HK-2 (cell line): ENCODE results near the gene LRMDA.
A peak's percentile ranks its signal among the peaks of the same experiment; 100 is the strongest.
"Not testable (repeated sequence)": the region's sequence is repeated elsewhere in the genome, so short reads cannot be mapped to it uniquely, and the experiment has no call there.

ENCODE experiments used
- DNase-seq: peaks from one replicate; pipeline ENCODE4 v3.0.0-alpha.2; 2018; ENCODE audit not compliant: unreplicated experiment

LRMDA gene

GRCh38 chr10:76049581-76050290, 618.3 kb downstream of the LRMDA start:
- DNase-seq = no peak

GRCh38 chr10:76050291-76050625, 618.8 kb downstream of the LRMDA start:
- no peak for DNase-seq

- no peak for DNase-seq
Observed at GRCh38 chr10:76051007-76051936, 619.8 kb downstream of the LRMDA start.

- no peak for DNase-seq
Observed at GRCh38 chr10:76052682-76053503, 621.5 kb downstream of the LRMDA start.

GRCh38 chr10:76055466-76055865, 624.0 kb downstream of the LRMDA start:
- DNase-seq = no peak

GRCh38 chr10:76055963-76056362, 624.5 kb downstream of the LRMDA start:
- DNase-seq = no peak

GRCh38 chr10:76060993-76061392, 629.6 kb downstream of the LRMDA start:
- DNase-seq = not testable (repeated sequence)

- DNase-seq = no peak
Observed at GRCh38 chr10:76066457-76066856, 635.0 kb downstream of the LRMDA start.

GRCh38 chr10:76067447-76067846, 636.0 kb downstream of the LRMDA start:
- DNase-seq = no peak

GRCh38 chr10:76068856-76069255, 637.4 kb downstream of the LRMDA start:
- no peak for DNase-seq

- DNase-seq = no peak
Observed at GRCh38 chr10:76070916-76071315, 639.5 kb downstream of the LRMDA start.

GRCh38 chr10:76071653-76072365, 640.4 kb downstream of the LRMDA start:
- DNase-seq = no peak

- DNase-seq = no peak
Observed at GRCh38 chr10:76072384-76072783, 641.0 kb downstream of the LRMDA start.

- DNase-seq = no peak
Observed at GRCh38 chr10:76073524-76073923, 642.1 kb downstream of the LRMDA start.

- no peak for DNase-seq
Observed at GRCh38 chr10:76074659-76075058, 643.2 kb downstream of the LRMDA start.

GRCh38 chr10:76080451-76080850, 649.0 kb downstream of the LRMDA start:
- no peak for DNase-seq

- DNase-seq = no peak
Observed at GRCh38 chr10:76080991-76081390, 649.6 kb downstream of the LRMDA start.

- DNase-seq = no peak
Observed at GRCh38 chr10:76082232-76082631, 650.8 kb downstream of the LRMDA start.

- DNase-seq = peak; percentile 37
Observed at GRCh38 chr10:76082956-76083355, 651.5 kb downstream of the LRMDA start.

- DNase-seq = no peak
Observed at GRCh38 chr10:76085002-76085816, 653.8 kb downstream of the LRMDA start.

- DNase-seq = no peak
Observed at GRCh38 chr10:76085817-76086167, 654.4 kb downstream of the LRMDA start.
